ENCODE measurements around the gene OR9G4. TPM values are rescaled to one million over a fixed set of nuclear protein-coding genes. Genes with fewer than 3 reads are reported as not detected.

OR9G4 gene
- total RNA-seq (not detected), polyA plus RNA-seq (not detected)
- long read RNA-seq, donor 1 = 0 reads
- long read RNA-seq, donor 2 = 0 reads
- long read RNA-seq, donor 3 = 0 reads

- DNase-seq = no peak
- H3K27me3 ChIP-seq = no peaks in the 10 kb centered on the region
- no peaks in the 10 kb centered on the region for H3K36me3 ChIP-seq
- H3K27ac ChIP-seq = no peak within 1 kb of the TSS
- WGBS, 3 donors = 25 to 42% (median 30%) methylated on average over 1 of the region's 1 CpG
- H3K9me3 ChIP-seq = no peaks in the 10 kb centered on the region
- intact Hi-C loops (cut with DNase I) = no loop called here
- no peak within 1 kb of the TSS for H3K4me3 ChIP-seq
- no peaks in the 10 kb centered on the region for H3K4me1 ChIP-seq (ENCODE audit: insufficient read depth)
- TF ChIP-seq CTCF (IDR thresholded peaks at IDR 0.05) = no peak
- no peak for TF ChIP-seq POLR2A (IDR thresholded peaks at IDR 0.05)
- TF ChIP-seq EP300 (IDR thresholded peaks at IDR 0.05) = no peak
Observed at GRCh38 chr11:56748597-56748996, at the start of gene OR9G4. OR9G4 (minus strand) TSS chr11:56748697; CDS start chr11:56743766, 4,931 bp downstream.

- Histone ChIP-seq H3K4me1 (ENCODE audit: insufficient read depth) (no peaks in the 10 kb centered on the region), H3K9me3 (no peaks in the 10 kb centered on the region), H3K27me3 (no peaks in the 10 kb centered on the region), H3K4me3 (no peak overlapping the region), H3K27ac (no peak overlapping the region), H3K36me3 (no peaks in the 10 kb centered on the region)
- intact Hi-C loops (cut with DNase I) = no loop called here
- TF ChIP-seq CTCF (IDR thresholded peaks at IDR 0.05) (no peak), POLR2A (IDR thresholded peaks at IDR 0.05) (no peak), EP300 (IDR thresholded peaks at IDR 0.05) (no peak)
- DNase-seq = no peak
- WGBS, 3 donors = 3 to 6% (median 6%) methylated on average over 6 of the region's 6 CpGs
Observed at GRCh38 chr11:56783448-56784041, 35.0 kb upstream of the OR9G4 start.

DNA sequence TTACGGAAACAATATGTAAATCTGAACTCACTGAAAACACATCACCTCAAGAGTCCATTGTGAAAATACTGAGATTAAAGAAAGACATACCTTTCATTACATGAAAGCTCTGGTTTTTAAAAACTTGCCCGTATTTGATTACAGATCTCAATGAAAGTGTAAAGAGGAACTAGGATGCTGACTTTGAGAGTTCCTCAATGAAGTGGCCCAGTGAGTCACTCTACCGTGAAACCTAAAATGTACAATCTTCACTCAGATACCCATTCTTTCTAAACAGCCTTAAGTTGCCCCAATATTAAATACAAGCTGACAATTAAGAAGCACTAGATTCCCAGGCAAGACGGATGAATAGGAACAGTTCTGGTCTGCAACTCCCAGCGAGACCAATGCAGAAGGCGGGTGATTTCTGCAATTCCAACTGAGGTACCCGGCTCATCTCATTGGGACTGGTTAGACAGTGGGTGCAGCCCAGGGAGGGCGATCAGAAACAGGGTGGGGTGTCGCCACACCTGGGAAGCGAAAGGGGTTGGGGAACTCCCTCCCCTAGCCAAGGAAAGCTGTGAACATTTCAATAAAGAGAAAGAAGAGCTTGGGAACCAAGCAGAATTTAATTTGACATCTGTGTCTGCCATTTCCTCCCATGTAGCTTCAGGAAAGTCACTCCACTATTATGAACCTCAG is 33.8 kb upstream of the OR9G4 start:
- 89 to 91% (median 90%) methylated on average over 10 of the region's 10 CpGs for WGBS, 3 donors
- Histone ChIP-seq H3K9me3 (no peaks in the 10 kb centered on the region), H3K27me3 (no peaks in the 10 kb centered on the region), H3K4me3 (no peak overlapping the region), H3K27ac (no peak overlapping the region), H3K36me3 (no peaks in the 10 kb centered on the region), H3K4me1 (ENCODE audit: insufficient read depth) (no peaks in the 10 kb centered on the region)
- TF ChIP-seq POLR2A (IDR thresholded peaks at IDR 0.05) (no peak), EP300 (IDR thresholded peaks at IDR 0.05) (no peak), CTCF (IDR thresholded peaks at IDR 0.05) (no peak)
- no peak for DNase-seq
- intact Hi-C loops (cut with DNase I) = no loop called here

DNA sequence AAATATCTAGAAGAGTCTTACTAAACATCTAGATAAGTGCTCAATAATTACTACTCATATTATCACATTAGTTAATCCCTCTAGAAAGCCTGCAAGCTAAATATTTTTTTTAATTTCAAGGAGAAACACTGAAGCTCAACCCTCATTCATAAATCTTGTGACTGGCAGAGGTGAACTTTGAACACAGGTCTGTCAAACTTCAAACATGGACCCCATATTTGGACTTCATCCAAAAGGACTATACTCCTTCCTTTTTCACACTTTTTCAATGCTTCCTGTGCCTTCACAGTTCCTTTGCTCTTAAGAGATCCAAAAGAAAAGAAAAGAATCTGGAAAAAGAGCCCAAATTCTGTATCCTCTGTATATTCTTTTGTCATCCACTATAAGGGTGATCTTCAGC is 28.3 kb upstream of the OR9G4 start:
- Histone ChIP-seq H3K4me3 (no peak overlapping the region), H3K36me3 (no peaks in the 10 kb centered on the region), H3K4me1 (ENCODE audit: insufficient read depth) (no peaks in the 10 kb centered on the region), H3K9me3 (no peaks in the 10 kb centered on the region), H3K27me3 (no peaks in the 10 kb centered on the region), H3K27ac (no peak overlapping the region)
- TF ChIP-seq CTCF (IDR thresholded peaks at IDR 0.05) (no peak), POLR2A (IDR thresholded peaks at IDR 0.05) (no peak), EP300 (IDR thresholded peaks at IDR 0.05) (no peak)
- DNase-seq = no peak
- intact Hi-C loops (cut with DNase I) = no loop called here

Data from ovary (tissue), 10 donors.